Astrocyte (in vitro differentiated cells and primary cell): Measurements from ENCODE around the gene CARM1. TPM values are rescaled to one million over a fixed set of nuclear protein-coding genes. Genes with fewer than 3 reads are reported as not detected.
"Not testable (repeated sequence)": the region's sequence is repeated elsewhere in the genome, so short reads cannot be mapped to it uniquely, and the experiment has no call there.

Source experiments
- DNase-seq: peaks from one replicate; pipeline ENCODE4 v3.0.0-alpha.2; 2010; ENCODE audit warnings: low read depth
- FAIRE-seq: peaks from 2 replicates; lab custom pipeline; 2011; peaks lifted over from hg19 to GRCh38; lab: Jason Lieb, UNC
- H2AFZ ChIP-seq: 2 replicates; pipeline ENCODE4 v1.6.0; 2012; ENCODE audit warnings: low read depth, low read length, inconsistent platforms
- H3K27ac ChIP-seq: 2 replicates; pipeline ENCODE4 v1.5.1; 2011; ENCODE audit warnings: low read depth, low read length, inconsistent platforms
- H3K27me3 ChIP-seq: 2 replicates; pipeline ENCODE4 v1.6.0; 2011; ENCODE audit warnings: low read length, inconsistent platforms; ENCODE audit not compliant: insufficient read depth
- H3K36me3 ChIP-seq: 2 replicates; pipeline ENCODE4 v1.5.1; 2011; ENCODE audit warnings: low read length, inconsistent platforms; ENCODE audit not compliant: insufficient read depth
- H3K4me1 ChIP-seq: 2 replicates; pipeline ENCODE4 v1.5.1; 2011; ENCODE audit warnings: low read length, inconsistent platforms; ENCODE audit not compliant: insufficient read depth
- H3K4me2 ChIP-seq: 2 replicates; pipeline ENCODE4 v1.6.0; 2012; ENCODE audit warnings: low read length, inconsistent platforms
- H3K4me3 ChIP-seq: 2 replicates; pipeline ENCODE4 v1.5.1; 2011; ENCODE audit warnings: low read depth, mild to moderate bottlenecking, low read length, inconsistent platforms; ENCODE audit not compliant: insufficient read depth
- H3K79me2 ChIP-seq: 2 replicates; pipeline ENCODE4 v1.6.0; 2012; ENCODE audit warnings: mild to moderate bottlenecking, low read length, inconsistent platforms; ENCODE audit not compliant: insufficient read depth
- H3K9ac ChIP-seq: 2 replicates; pipeline ENCODE4 v1.6.0; 2012; ENCODE audit warnings: mild to moderate bottlenecking, low read length, inconsistent platforms
- H3K9me3 ChIP-seq: 2 replicates; pipeline ENCODE4 v1.5.1; 2012; ENCODE audit warnings: low read depth, mild to moderate bottlenecking, low read length, inconsistent platforms; ENCODE audit not compliant: insufficient read depth
- H4K20me1 ChIP-seq: 2 replicates; pipeline ENCODE4 v1.6.0; 2012; ENCODE audit warnings: low read length, inconsistent platforms; ENCODE audit not compliant: insufficient read depth
- H3K27ac Mint-ChIP-seq: one replicate; pipeline ENCODE4 v1.8.0; 2021; ENCODE audit warnings: mild to moderate bottlenecking, mixed read lengths; ENCODE audit not compliant: unreplicated experiment
- H3K27me3 Mint-ChIP-seq: one replicate; pipeline ENCODE4 v1.8.0; 2021; ENCODE audit warnings: low read depth, mixed read lengths; ENCODE audit not compliant: unreplicated experiment
- H3K36me3 Mint-ChIP-seq: one replicate; pipeline ENCODE4 v1.8.0; 2021; ENCODE audit warnings: low read depth, mixed read lengths; ENCODE audit not compliant: unreplicated experiment
- H3K4me1 Mint-ChIP-seq: one replicate; pipeline ENCODE4 v1.8.0; 2021; ENCODE audit warnings: low read depth, mixed read lengths; ENCODE audit not compliant: unreplicated experiment
- H3K4me3 Mint-ChIP-seq: one replicate; pipeline ENCODE4 v1.8.0; 2021; ENCODE audit warnings: mild to moderate bottlenecking, moderate library complexity, mixed read lengths; ENCODE audit not compliant: unreplicated experiment
- H3K9me3 Mint-ChIP-seq: one replicate; pipeline ENCODE4 v1.8.0; 2021; ENCODE audit warnings: mild to moderate bottlenecking, mixed read lengths; ENCODE audit not compliant: unreplicated experiment
- EZH2 ChIP-seq: IDR thresholded peaks from 2 replicates; pipeline ENCODE4 v1.6.1; 2012; ENCODE audit warnings: mild to moderate bottlenecking, low read length, inconsistent platforms; ENCODE audit not compliant: insufficient read depth
- total RNA-seq: library from RNA; stranded (reverse); gene quantifications from 2 replicates; pipeline ENCODE4 v1.2.1, GENCODE V29; 2021
- TF ChIP-seq, protein P1 (sequence below): IDR thresholded peaks from 2 replicates; pipeline ENCODE4 v1.5.1; 2011; ENCODE audit warnings: low read depth, mild to moderate bottlenecking, inconsistent platforms, low read length, moderate library complexity; ENCODE audit not compliant: insufficient read depth

The CARM1 gene
- total RNA-seq, 1 donor from 2014 or later, result 62.6 TPM

DNA sequence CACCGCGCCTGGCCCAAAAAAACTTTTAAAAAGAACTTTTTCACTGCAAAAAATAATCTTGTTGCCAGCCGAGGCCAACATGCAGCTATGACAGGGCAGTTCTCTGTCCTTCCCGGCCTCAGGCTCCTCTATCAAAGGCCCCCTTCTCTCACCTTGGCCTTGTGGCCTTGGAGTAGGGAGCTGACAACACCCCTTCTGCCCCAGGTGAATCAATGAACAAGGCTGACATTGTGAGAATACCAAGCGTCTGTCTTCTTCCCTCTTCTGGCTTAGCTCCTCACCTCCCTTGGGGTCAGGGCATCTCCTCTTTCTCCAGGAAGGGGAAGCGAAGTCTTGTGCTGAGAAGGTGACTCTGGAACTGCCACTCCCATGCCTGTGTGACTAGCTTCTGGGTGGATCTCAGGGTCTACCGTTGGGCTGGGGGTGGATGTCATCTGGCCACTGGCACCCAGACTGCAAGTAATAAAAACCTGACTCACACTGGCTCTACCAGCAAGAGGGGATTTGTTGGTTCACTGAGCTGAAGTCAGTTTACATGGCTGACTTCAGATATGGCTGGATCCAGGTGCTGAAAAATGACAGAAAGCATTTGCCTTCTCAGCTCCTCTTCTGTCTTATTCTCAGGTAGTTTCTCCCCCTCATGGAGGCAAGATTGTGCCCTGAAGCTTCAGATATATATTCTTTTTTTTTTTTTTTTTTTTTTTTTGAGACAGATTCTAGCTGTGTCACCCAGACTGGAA lies 16.8 kb upstream of the CARM1 start:
- Histone ChIP-seq H3K27me3 (no peaks in the 10 kb centered on the region), H3K4me3 (no peak overlapping the region), H3K4me1 (no peaks in the 10 kb centered on the region), H3K36me3 (no peaks in the 10 kb centered on the region), H4K20me1 (no peaks in the 10 kb centered on the region), H3K9me3 (no peaks in the 10 kb centered on the region), H2AFZ (no peak overlapping the region), H3K9ac (no peak overlapping the region), H3K27ac (no peak overlapping the region), H3K4me2 (no peak overlapping the region), H3K79me2 (no peaks in the 10 kb centered on the region)
- no peak for TF ChIP-seq EZH2
- TF ChIP-seq, protein P1, sequence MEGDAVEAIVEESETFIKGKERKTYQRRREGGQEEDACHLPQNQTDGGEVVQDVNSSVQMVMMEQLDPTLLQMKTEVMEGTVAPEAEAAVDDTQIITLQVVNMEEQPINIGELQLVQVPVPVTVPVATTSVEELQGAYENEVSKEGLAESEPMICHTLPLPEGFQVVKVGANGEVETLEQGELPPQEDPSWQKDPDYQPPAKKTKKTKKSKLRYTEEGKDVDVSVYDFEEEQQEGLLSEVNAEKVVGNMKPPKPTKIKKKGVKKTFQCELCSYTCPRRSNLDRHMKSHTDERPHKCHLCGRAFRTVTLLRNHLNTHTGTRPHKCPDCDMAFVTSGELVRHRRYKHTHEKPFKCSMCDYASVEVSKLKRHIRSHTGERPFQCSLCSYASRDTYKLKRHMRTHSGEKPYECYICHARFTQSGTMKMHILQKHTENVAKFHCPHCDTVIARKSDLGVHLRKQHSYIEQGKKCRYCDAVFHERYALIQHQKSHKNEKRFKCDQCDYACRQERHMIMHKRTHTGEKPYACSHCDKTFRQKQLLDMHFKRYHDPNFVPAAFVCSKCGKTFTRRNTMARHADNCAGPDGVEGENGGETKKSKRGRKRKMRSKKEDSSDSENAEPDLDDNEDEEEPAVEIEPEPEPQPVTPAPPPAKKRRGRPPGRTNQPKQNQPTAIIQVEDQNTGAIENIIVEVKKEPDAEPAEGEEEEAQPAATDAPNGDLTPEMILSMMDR, result no peak
- Mint-ChIP-seq H3K27ac (no peak overlapping the region), H3K4me1 (no peaks in the 10 kb centered on the region), H3K36me3 (peaks cover 4% of the 10 kb centered on the region), H3K4me3 (no peak overlapping the region), H3K27me3 (peaks cover 3% of the 10 kb centered on the region), H3K9me3 (no peaks in the 10 kb centered on the region)
- FAIRE-seq (no peak), DNase-seq (no peak)

DNA sequence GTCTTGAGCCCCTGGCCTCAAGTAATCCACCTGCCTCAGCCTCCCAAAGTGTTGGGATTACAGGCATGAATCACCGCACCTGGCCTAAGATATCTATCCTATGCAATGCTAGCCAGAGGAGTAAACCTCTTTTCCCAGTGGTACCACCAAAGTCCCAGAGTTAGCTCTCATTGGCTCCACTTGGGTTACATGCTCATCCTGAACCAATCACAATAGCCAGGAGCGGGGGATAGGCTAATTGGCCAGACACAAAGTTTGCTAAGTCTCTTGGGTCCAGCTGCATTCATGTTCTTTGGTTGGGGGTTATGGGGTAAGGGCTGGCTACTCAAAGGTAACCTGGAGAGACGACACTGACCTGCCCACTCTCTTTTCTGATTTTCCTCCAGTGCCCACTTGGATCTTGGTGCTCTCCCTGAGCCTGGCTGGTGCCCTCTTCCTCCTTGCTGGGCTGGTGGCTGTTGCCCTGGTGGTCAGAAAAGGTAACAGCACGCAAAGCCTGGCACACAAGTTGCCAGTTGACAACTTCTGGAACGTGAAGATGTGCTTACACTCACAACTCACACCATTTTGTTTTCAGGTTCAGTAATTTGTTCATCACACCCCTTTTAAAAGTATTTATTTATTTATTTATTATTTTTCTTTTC lies 15.4 kb upstream of the CARM1 start:
- Histone ChIP-seq H3K27ac (no peak overlapping the region), H3K4me1 (no peaks in the 10 kb centered on the region), H3K9me3 (no peaks in the 10 kb centered on the region), H3K9ac (no peak overlapping the region), H4K20me1 (no peaks in the 10 kb centered on the region), H2AFZ (no peak overlapping the region), H3K27me3 (no peaks in the 10 kb centered on the region), H3K4me3 (no peak overlapping the region), H3K79me2 (no peaks in the 10 kb centered on the region), H3K4me2 (no peak overlapping the region), H3K36me3 (no peaks in the 10 kb centered on the region)
- H3K27me3 Mint-ChIP-seq, result peaks cover 3% of the 10 kb centered on the region
- no peak overlapping the region for H3K4me3 Mint-ChIP-seq
- no peaks in the 10 kb centered on the region for H3K9me3 Mint-ChIP-seq
- FAIRE-seq, result no peak
- no peak for TF ChIP-seq EZH2
- TF ChIP-seq, protein P1, result peak; percentile 29
- H3K36me3 Mint-ChIP-seq, result peaks cover 4% of the 10 kb centered on the region
- no peaks in the 10 kb centered on the region for H3K4me1 Mint-ChIP-seq
- no peak overlapping the region for H3K27ac Mint-ChIP-seq
- DNase-seq, result no peak

DNA sequence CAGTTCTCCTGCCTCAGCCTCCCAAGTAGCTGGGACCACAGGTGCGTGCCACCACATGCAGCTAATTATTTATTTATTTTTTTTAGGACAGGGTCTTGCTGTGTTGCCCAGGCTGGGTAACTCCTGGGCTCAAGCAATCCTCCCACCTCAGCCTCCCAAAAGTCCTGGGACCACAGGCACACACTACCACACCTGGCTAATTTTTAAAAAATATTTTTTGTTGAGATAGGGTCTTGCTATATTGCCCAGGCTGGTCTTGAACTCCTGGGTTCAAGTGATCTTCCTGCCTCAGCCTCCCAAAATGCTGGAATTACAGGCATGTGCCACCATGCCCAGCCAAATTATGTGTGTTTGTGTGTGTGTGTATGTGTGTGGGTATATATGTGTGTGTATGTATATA lies 14.5 kb upstream of the CARM1 start:
- H3K27ac Mint-ChIP-seq, H3K9me3 ChIP-seq, H4K20me1 ChIP-seq, FAIRE-seq, H3K9ac ChIP-seq, H2AFZ ChIP-seq, H3K4me1 ChIP-seq, H3K79me2 ChIP-seq, H3K27ac ChIP-seq, H3K27me3 Mint-ChIP-seq, H3K36me3 Mint-ChIP-seq, DNase-seq, H3K27me3 ChIP-seq, H3K4me3 Mint-ChIP-seq, H3K4me2 ChIP-seq, H3K4me3 ChIP-seq, H3K9me3 Mint-ChIP-seq, H3K4me1 Mint-ChIP-seq, H3K36me3 ChIP-seq: not testable (repeated sequence)
